Fibroblast of lung (primary cell): ENCODE results near the gene MACROD2. TPM values are rescaled to one million over a fixed set of nuclear protein-coding genes. Genes with fewer than 3 reads are reported as not detected.

Experiments
- DNase-seq, 2 donors: peaks; one replicate each; pipeline versions ENCODE4 v3.0.0 to v3.0.0-alpha.2; 2010; ENCODE audit warnings: low read depth in 2 of 2
- H2AFZ ChIP-seq: 2 replicates; pipeline ENCODE4 v1.5.1; 2012; ENCODE audit warnings: low read length, control low read depth, inconsistent platforms
- H3K27ac ChIP-seq: 2 replicates; pipeline ENCODE4 v1.5.1; 2011; ENCODE audit warnings: low read length, control low read depth; ENCODE audit not compliant: insufficient read depth
- H3K27me3 ChIP-seq: 2 replicates; pipeline ENCODE4 v1.5.1; 2011; ENCODE audit warnings: mild to moderate bottlenecking, low read length; ENCODE audit not compliant: control insufficient read depth, insufficient read depth
- H3K36me3 ChIP-seq: 2 replicates; pipeline ENCODE4 v1.5.1; 2011; ENCODE audit warnings: low read length; ENCODE audit not compliant: control insufficient read depth, insufficient read depth
- H3K4me1 ChIP-seq: 2 replicates; pipeline ENCODE4 v1.5.1; 2011; ENCODE audit warnings: low read length; ENCODE audit not compliant: control insufficient read depth, insufficient read depth; ENCODE audit errors: extremely low read depth
- H3K4me2 ChIP-seq: 2 replicates; pipeline ENCODE4 v1.5.1; 2011; ENCODE audit warnings: low read length, control low read depth; ENCODE audit not compliant: insufficient read depth; ENCODE audit errors: extremely low read depth
- H3K4me3 ChIP-seq, 4 experiments: fragments of 200-600 bp in 1 of 4; sonication (generic) in 1 of 4; replicated peaks in 1 of 4; 2 replicates each; pipeline ENCODE4 v1.5.1; 2011 to 2016; ENCODE audit warnings: low read length in 4 of 4, low read depth in 3 of 4, mild to moderate bottlenecking in 3 of 4, control low read depth in 2 of 4, inconsistent platforms in 1 of 4, mixed read lengths in 1 of 4; ENCODE audit not compliant: insufficient read depth in 1 of 4; ENCODE audit errors: control extremely low read depth in 1 of 4
- H3K79me2 ChIP-seq: 2 replicates; pipeline ENCODE4 v1.5.1; 2012; ENCODE audit warnings: mild to moderate bottlenecking, low read length, inconsistent platforms; ENCODE audit not compliant: control insufficient read depth, insufficient read depth
- H3K9ac ChIP-seq: 2 replicates; pipeline ENCODE4 v1.5.1; 2011; ENCODE audit warnings: mild to moderate bottlenecking, low read length, control low read depth; ENCODE audit not compliant: insufficient read depth
- H3K9me3 ChIP-seq: 2 replicates; pipeline ENCODE4 v1.5.1; 2012; ENCODE audit warnings: low read depth, low read length; ENCODE audit not compliant: control insufficient read depth, insufficient read depth
- H4K20me1 ChIP-seq: 2 replicates; pipeline ENCODE4 v1.5.1; 2011; ENCODE audit warnings: low read length; ENCODE audit not compliant: control insufficient read depth, insufficient read depth; ENCODE audit errors: extremely low read depth
- EZH2 ChIP-seq: IDR thresholded peaks from 2 replicates; pipeline ENCODE4 v1.5.1; 2012; ENCODE audit warnings: low read length, control low read depth, mild to moderate bottlenecking; ENCODE audit errors: missing control alignments
- polyA plus RNA-seq, 2 donors: library from polyadenylated mRNA; depleted of rRNA in 1 of 2; stranded (reverse) in 1 of 2; unstranded in 1 of 2; fragments of >200 nt; gene quantifications; 2 replicates each; pipeline ENCODE4 v1.2.1, GENCODE V29; 2011 to 2012; ENCODE audit warnings: missing spikeins in 1 of 2
- total RNA-seq: library from RNA; depleted of rRNA; stranded (reverse); fragments of >200 nt; gene quantifications from 2 replicates; pipeline ENCODE4 v1.2.1, GENCODE V29; 2014
- TF ChIP-seq, protein P1 (sequence below), 2 donors: IDR thresholded peaks in 1 of 2; conservative IDR thresholded peaks in 1 of 2; 1 replicate in 1 of 2; 2 replicates in 1 of 2; pipeline ENCODE4 v1.5.1; 2011 to 2012; ENCODE audit warnings: low read length in 2 of 2, control low read depth in 1 of 2, inconsistent platforms in 1 of 2, low read depth in 1 of 2, mild to moderate bottlenecking in 1 of 2

MACROD2 gene
- total and polyA plus RNA-seq, 2 donors (not counting 1 experiment from before 2014, with no cell fraction given): 0.54 to 1.7 TPM

DNA sequence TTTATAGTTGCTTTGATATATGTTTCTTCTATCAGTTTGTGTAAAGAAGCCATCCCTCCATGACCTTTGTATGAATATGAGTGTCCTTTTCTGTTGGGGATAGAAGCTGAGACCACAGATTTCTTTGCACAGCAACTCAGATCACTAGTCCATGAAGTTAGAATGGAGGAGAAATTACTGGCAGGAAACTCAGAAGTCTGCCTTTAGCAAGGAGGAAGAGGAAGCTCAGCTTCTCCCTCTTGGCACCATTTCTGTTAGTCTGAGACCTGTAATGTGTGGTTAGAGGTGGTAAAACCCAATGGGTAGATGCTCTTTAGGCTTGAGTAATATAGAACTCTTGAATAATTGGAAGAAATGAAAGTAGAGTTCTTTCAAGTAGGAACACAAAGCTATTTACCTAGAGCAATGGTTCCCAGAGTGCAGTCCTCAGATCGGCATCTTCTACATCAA, 1337.4 kb downstream of the MACROD2 start:
- Histone ChIP-seq H3K36me3 (no peaks in the 10 kb centered on the region), H3K27me3 (no peaks in the 10 kb centered on the region), H2AFZ (no peak overlapping the region), H3K4me1 (no peaks in the 10 kb centered on the region), H3K4me3 (no peak overlapping the region), H3K9me3 (no peaks in the 10 kb centered on the region), H3K79me2 (no peaks in the 10 kb centered on the region), H4K20me1 (no peaks in the 10 kb centered on the region), H3K4me2 (no peak overlapping the region), H3K9ac (no peak overlapping the region), H3K27ac (no peak overlapping the region)
- no peak for DNase-seq
- no peak for TF ChIP-seq EZH2
- TF ChIP-seq, protein P1, sequence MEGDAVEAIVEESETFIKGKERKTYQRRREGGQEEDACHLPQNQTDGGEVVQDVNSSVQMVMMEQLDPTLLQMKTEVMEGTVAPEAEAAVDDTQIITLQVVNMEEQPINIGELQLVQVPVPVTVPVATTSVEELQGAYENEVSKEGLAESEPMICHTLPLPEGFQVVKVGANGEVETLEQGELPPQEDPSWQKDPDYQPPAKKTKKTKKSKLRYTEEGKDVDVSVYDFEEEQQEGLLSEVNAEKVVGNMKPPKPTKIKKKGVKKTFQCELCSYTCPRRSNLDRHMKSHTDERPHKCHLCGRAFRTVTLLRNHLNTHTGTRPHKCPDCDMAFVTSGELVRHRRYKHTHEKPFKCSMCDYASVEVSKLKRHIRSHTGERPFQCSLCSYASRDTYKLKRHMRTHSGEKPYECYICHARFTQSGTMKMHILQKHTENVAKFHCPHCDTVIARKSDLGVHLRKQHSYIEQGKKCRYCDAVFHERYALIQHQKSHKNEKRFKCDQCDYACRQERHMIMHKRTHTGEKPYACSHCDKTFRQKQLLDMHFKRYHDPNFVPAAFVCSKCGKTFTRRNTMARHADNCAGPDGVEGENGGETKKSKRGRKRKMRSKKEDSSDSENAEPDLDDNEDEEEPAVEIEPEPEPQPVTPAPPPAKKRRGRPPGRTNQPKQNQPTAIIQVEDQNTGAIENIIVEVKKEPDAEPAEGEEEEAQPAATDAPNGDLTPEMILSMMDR (conservative IDR thresholded peaks at IDR 0.05 in 1 of 2, IDR thresholded peaks at IDR 0.05 in 1 of 2; ENCODE audit: low read depth in 1 of 2, low read length in 2 of 2): no peak

DNA sequence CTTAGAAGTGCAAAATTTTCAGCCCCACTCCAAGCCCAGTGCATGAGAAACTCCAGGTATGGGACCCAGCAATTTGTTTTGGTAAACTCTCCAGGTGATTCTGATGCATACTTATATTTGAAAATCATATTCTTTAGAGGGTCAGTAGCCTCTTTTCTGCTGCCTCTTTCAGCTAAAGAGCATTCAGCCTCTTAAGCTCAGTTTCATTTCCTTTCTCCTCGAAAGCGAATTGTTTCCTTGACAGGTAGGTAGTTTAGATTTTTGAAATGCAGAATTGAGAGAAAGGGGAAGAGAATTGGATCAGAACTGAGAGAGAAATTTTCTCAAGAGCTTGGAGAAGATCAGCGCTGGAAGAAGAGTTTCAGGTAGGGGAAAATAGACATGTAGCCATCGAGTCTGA, 1337.9 kb downstream of the MACROD2 start:
- no peak for DNase-seq
- no peak for TF ChIP-seq EZH2
- TF ChIP-seq, protein P1 (conservative IDR thresholded peaks at IDR 0.05 in 1 of 2, IDR thresholded peaks at IDR 0.05 in 1 of 2; ENCODE audit: low read depth in 1 of 2, low read length in 2 of 2): no peak
- no peak overlapping the region for H2AFZ ChIP-seq
- H3K9me3 ChIP-seq: no peaks in the 10 kb centered on the region
- no peaks in the 10 kb centered on the region for H3K36me3 ChIP-seq
- no peak overlapping the region for H3K4me2 ChIP-seq
- no peak overlapping the region for H3K27ac ChIP-seq
- H3K4me3 ChIP-seq: no peak overlapping the region
- H3K9ac ChIP-seq: no peak overlapping the region
- no peaks in the 10 kb centered on the region for H3K27me3 ChIP-seq
- H3K4me1 ChIP-seq: no peaks in the 10 kb centered on the region
- H4K20me1 ChIP-seq: no peaks in the 10 kb centered on the region
- H3K79me2 ChIP-seq: no peaks in the 10 kb centered on the region

DNA sequence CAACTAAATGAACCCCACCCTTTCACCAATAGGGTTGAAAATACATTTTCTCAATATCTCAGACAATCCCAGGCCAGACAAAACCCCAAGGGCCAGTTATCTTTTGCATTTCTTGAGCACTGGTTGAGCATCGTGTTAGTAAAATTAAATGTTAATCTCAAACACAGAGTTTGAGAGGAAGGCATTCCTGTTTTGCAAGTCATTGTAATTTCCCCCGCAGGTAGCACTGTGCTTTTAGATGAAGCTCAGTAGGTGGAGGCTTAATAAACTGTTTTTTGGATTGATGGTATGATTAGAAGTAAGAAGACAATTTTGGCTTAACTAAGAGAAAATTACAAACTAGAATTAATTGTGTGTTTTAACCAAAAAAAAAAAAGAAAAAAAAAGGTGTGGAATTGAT, 1340.7 kb downstream of the MACROD2 start:
- H3K4me3 ChIP-seq: no peak overlapping the region
- no peaks in the 10 kb centered on the region for H3K79me2 ChIP-seq
- H3K4me1 ChIP-seq: no peaks in the 10 kb centered on the region
- no peak overlapping the region for H2AFZ ChIP-seq
- H3K4me2 ChIP-seq: no peak overlapping the region
- no peak overlapping the region for H3K27ac ChIP-seq
- no peak overlapping the region for H3K9ac ChIP-seq
- no peak for DNase-seq
- H3K27me3 ChIP-seq: no peaks in the 10 kb centered on the region
- H3K9me3 ChIP-seq: no peaks in the 10 kb centered on the region
- no peaks in the 10 kb centered on the region for H4K20me1 ChIP-seq
- TF ChIP-seq, protein P1 (conservative IDR thresholded peaks at IDR 0.05 in 1 of 2, IDR thresholded peaks at IDR 0.05 in 1 of 2; ENCODE audit: low read depth in 1 of 2, low read length in 2 of 2): no peak
- TF ChIP-seq EZH2: no peak
- H3K36me3 ChIP-seq: no peaks in the 10 kb centered on the region
